ENCODE results near the gene PYGO2. TPM values are rescaled to one million over a fixed set of nuclear protein-coding genes. Genes with fewer than 3 reads are reported as not detected.
"Not testable (repeated sequence)": the region's sequence is repeated elsewhere in the genome, so short reads cannot be mapped to it uniquely, and the experiment has no call there.

Gene PYGO2
- total RNA-seq, 1 donor from 2014 or later, result 18.4 TPM

DNA sequence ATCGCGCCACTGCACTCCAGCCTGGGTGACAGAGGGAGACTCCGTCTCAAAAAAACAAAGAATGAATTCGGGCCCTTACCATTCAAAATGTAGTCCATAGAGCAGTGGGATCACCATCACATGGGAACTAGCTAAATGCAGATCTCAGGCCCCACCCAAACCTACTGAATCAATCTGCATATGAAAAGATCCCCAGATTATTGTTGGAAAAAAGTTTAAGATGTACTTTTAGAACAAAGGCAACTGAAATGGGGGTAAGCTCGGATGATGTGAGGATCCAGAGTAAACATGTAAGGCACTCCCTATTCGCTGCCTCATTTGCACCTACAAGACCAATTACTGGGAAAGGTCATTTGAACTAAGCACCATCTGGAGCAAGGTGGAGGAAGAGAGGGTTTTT is 20.8 kb upstream of the PYGO2 start:
- DNase-seq (ENCODE audit: low read depth), result no peak

DNA sequence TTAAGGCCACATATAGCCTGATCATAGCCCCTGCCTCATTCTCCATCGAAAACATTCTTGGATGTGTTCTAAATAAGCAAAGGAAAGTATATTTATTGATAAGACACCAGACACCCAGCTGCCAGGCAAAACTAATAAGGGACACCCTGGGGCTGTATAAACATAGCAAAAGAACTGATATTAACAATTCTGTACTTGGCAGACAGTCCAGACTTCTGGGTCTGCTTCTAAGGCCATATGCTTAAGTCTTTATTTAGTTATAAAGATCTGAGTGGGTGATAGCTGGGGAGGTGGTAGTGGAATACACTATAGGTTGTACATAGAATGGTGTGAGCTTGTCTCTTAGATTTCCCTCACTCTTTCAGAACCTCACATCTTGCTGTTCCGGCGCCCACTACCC is 16.8 kb upstream of the PYGO2 start:
- no peak for DNase-seq (ENCODE audit: low read depth)

DNA sequence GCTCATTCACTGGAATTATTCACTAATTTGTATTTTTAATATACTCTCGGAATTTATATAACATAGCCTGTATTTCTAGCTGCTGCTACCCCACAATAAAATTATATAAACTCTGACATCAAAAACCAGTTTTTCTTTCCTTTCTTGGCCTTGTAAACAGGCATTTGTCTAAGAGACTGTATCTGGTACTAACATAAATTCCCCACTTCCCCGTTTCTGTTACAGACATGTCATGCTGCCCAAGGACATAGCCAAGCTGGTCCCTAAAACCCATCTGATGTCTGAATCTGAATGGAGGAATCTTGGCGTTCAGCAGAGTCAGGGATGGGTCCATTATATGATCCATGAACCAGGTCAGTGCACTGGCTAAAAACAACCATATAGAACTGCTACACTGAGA is 16.2 kb upstream of the PYGO2 start:
- not testable (repeated sequence) for DNase-seq (ENCODE audit: low read depth)

DNA sequence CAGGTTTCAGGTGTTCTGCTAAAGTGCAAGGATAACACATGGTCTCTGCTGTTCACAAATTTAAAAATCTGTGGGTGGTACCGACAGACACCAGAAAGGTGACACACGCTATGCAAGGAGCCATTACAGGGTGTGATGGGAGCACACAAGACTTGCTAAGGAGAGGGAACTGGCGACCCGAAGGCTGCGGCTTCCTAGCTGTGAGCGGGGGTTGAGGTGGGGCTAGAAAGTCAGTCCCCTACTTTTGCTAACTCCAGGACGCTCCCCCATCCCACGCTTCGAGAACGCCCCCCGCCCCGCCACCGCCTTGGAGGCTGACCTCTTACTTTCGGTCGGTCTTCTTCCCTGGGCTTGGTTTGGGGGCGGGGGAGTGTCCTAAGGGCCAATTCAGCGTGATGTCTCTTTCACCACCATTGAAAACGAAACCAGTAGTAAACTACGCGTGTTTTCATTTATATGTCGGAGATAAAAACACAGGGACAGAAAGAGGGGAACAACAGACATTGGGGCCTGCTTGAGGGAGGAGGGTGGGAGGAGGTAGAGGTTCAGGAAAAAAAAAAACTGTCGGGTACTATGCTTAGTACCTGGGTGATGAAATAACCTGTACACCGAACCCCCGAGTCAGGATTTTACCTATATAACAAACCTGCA is 14.0 kb upstream of the PYGO2 start:
- peak; percentile 46 for DNase-seq (ENCODE audit: low read depth)

DNA sequence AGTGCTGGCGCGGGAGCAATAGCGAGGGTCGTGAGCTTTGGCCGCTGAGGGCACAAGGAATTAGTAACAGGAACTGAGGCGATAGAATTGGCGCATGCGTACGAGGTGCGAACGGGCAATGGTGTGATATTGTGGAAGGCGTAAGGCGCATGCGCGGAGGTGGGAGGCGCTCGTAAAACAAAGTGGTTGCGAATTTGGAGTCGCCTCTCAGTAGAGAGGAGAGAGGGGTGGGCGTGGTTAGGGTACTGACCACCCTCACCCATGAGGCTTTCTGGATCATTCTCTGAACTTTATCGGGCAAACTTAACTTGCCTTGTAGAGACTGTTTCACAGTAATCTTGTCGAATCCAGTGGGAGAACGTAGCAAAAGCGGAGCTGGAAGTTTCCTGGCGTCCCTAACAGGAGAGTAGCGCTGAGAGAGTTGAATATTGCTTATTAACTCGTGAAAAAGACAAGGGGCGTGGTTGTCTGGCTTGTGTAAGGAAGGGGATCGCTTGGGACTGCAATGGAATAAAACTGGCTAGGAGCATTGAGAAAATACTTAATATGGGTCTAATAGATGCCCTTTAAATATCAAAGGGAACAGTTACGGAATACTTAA is 13.3 kb upstream of the PYGO2 start:
- peak; percentile 92 for DNase-seq (ENCODE audit: low read depth)

DNA sequence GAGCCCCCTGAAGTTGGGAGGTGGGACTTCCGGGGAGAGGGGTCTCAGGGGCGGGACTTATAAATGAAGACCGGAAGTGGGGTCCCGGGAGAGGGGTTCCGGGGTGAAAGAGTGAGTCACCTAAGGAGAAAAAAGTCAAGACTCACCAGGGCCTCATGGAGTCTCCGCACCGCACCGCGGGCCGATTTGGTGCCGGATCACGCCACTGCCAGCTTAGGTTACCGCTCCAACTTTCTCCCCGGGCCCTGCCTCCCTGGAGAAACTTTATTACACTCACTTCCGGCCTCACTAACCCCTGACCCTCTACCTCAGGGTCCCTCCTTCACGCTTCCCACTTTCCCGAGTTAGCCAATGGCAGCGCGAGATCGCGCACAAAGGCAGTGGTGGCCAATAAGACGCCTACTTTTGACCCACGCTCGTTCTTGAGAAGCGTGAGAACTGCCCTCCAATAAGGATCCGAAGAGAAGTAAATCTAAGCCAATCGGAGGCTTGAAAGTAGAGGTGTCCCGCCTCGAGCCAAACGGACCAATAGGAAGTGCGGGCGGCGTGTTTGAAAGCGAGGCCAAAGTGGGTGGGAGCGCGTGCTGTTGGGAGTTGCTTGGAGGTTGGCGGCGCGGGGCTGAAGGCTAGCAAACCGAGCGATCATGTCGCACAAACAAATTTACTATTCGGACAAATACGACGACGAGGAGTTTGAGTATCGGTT is 12.7 kb upstream of the PYGO2 start, which contains the start of gene CKS1B:
CKS1B (plus strand) TSS at position 580 of the 706 bp plus-strand sequence; CDS start at position 645, 65 bp downstream.
- peak; percentile 100 for DNase-seq (ENCODE audit: low read depth)

DNA sequence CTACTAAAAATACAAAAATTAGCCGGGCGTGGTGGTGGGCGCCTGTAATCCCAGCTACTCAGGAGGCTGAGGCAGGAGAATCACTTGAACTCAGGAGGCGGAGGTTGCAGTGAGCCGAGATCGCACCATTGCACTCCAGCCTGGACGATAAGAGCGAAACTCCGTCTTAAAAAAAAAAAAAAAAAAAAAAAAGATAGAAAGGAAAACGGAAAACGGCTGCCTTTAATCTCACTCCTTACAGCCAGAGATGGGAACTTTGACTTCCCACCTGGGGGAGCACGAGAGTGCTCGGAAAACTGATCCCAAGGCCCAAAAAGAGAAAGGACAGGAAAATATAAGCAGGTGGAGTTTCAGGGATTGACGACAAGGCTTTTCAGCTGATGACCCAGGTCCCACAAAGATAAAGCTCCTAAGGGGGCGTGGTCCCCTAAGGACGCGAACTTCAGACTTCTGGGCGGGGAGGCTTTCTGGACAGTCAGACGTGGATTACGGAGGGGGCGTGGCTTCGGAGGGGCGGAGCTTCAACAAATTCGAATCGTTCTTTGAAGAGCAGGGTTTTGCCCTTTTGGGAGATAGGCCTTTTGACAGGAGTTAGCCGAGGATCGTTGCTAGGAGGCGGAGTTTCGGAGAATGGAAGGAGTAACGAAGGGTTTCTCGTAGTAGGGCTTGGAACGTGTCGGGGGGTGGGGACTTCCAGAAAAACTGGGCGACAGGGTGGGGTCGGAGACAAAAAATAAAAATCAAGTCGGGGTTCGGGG is 11.9 kb upstream of the PYGO2 start:
- DNase-seq (ENCODE audit: low read depth), result peak; percentile 94

DNA sequence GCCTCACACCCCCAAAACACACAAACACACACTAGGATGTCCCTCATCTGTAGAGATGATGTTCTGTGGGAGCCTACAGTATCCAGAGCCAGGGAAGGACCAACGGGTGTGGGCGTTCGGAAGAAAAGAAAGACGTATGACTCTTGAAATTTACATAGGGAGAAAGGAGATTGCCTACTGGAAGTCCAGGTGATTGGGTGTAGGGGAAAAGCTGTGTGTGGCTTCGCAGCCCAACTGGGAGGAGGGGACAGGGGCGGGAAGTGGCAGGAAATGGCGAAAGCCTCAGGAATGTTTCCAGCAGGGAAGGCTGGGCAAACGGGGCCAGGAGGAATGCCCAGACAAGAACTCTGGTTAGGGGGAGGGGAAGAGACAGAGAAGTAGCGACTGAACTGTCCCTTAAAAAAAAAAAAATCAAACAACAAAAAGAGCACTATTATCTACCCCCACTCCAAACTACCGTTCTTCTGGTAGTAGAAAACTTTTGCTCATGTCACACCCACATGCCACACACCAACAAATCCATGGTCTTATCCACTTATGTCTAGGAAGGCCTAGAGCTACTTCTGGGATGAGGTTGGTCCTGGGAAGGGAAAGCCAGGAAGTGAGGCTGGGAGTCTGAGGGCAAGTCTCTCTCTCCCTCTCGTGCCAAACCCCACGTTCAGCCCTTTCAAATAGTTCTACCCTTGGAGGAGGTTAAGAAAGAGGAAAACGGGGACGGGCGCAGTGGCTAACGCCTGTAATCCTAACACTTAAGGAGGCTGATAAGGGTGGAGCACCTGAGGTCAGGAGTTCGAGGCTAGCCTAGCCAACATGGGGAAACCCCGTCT is 11.1 kb upstream of the PYGO2 start:
- DNase-seq (ENCODE audit: low read depth), result peak; percentile 96

DNA sequence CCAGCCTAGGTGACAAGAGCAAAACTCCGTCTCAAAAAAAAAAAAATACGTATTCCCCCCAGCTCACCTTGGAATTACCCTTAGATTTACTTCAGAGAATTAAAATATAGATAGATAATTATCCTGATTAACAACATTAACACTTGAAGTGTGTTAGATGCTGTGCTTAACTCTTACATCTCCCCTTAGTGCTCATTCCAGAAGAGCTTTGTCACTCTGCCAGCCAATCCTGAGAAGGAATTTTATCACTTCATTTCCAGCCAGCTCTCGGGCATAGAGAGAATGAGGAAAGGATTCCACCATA is 10.6 kb upstream of the PYGO2 start:
- DNase-seq (ENCODE audit: low read depth), result no peak

DNA sequence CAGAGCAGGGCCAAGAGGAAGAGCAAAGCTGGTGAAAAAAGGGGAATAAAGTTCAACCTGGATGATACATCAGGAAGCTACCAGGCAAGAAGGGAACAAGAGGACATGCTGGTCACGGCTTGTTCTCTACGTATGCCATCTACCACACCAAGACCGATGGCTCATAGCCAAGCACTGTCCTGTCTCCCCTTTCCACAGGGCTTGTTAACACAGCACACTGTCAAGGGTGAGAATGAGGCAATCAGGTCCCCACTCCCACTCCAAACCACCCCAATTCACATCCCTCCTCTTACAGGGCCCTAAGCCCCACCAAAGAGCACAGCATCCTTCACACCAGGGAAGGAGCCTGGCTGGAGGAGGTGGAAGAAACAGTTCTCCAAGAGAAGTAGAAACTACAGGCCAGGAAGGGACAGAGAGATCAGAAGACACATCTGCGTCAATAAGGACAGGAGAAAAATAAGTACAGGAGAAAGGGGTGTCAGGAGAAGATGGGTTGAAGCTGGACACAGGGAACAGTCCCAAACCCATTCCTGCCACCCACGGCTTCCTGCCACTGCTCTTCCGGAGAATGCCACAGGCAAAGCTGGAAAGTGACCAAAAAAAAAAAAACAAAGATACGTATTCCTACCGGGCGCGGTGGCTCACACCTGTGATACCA is 9.9 kb upstream of the PYGO2 start:
- DNase-seq (ENCODE audit: low read depth), result peak; percentile 49

DNA sequence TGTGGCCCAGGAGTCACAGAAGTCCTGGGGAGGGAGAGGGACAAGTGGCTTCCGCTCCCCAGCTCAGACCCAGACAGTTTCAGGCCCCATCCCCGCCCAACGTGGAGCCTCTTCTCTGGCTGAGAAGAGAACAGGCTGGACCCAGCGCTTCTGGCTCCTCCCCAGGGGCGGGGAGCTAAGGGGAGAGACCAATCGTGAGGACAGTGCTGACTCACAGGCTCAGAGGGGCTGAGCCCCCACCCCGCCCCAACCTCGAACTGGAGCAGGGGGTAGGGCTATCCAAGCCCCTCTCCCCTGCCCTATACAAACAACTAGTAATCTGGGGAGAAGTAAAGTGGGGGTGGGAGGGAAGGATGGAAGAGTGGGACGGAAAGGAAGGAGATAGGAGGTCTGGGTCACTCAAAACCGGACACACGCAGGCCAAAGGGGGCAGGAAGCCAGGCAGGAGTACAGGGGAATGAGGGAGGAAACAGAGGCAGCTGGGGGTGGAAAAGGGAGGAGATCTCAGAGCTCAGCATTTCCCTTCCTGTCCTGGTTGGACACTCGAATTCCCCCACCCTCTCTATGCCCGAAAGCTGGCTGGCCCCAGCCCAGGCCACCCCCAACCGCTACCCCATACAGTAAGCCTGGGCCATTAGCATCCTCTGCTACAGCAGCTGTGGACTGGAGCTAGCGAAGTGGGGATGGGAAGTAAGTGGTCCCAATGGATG is 9.2 kb upstream of the PYGO2 start, which contains the start of gene SHC1:
SHC1 (minus strand) TSS at position 117 of the 710 bp plus-strand sequence. CDS start 221 bp downstream, outside the sequence.
- DNase-seq (ENCODE audit: low read depth), result peak; percentile 77

DNA sequence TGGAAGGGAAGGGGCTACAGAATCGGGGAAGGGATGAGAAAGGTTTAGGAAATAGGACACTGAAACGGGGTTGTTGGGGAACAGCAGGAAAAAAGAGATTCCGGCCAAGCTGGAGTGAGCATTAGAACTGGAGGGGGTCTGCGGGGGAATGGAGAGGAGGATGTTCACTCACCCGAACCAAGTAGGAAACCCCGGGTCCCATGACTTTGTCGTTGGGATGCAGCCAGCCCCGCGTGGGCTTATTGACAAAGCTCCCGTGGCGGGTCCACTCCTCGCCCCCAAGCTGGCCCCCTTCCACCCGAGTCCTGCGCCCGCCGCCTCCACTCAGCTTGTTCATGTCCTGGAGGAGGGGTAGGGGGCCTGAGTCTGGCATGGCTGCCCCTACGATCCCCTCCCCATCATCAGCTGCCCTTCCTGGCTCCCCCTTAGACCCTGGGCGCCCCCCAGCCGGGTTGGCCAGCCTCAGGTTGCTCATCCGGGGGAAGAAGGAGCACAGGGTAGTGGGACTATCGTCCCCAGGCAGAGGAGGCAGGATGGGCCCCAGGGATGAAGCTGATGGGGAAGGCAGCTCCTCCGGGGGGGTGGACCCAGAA is 8.4 kb upstream of the PYGO2 start:
- no peak for DNase-seq (ENCODE audit: low read depth)

DNA sequence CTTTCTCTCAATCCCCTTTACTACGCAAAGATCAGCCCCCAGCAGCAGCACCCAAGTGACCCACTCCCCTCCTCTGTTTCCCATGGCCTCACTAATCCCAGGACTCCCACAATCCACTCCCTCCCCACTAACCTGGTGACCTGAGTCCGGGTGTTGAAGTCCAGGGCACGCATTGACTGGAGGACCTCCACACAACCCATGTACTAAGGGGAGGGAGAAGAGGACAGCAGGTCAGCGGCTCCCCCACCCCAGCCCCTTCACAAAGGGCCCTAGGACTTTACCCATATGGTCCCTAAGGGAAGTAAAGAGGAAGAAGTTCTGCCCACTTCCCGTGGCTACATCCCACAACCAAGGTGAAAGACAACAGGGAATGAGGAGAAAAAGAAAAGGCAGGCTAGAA is 7.7 kb upstream of the PYGO2 start:
- no peak for DNase-seq (ENCODE audit: low read depth)

DNA sequence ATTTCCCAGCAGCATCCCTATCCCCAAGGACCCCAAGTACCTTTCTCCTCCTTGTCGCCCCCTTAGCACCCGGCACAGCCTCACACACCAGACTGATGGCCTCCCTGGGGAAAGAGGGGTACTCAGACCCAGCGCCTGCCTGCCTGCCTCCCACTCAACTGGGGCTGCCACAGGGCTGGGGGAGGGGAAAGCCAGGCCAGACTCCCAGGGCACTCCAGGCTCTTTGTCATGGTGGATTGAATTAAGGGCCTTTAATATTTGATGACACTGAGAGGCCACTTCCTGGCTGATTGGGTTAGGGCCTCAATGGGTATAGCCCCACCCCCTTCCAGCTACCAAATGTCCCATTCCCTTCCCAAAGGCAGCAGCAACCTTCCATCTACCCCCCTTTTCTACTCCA is 7.1 kb upstream of the PYGO2 start:
- DNase-seq (ENCODE audit: low read depth), result no peak

DNA sequence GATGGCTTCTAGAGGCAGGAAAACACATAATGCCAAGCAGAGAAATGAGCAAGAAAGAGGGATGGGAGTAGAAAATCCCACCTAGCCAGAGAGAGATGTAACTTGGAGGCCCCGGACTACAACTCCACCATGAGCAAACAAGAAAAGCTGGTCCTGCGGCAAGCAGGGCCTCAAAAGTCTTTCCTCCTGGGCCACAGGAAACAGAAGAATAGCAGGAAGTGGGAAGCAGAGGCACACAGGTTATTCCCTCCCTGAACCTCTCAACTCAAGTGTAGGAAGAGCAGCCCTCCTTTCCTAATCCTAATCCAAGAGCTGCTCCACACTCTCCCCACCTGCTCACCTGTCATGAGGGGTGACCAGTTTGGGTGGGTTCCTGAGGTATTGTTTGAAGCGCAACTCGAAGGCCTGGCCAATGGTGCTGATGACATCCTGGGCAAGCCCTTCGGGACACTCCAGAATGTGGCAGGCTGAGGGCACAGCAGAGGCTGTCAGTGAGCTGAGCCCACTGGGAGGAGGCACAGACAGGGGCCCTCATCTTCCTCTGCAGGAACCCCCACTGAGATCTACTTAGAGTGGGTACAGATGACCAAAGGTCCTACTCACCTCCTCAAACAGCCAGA is 5.9 kb upstream of the PYGO2 start:
- no peak for DNase-seq (ENCODE audit: low read depth)

DNA sequence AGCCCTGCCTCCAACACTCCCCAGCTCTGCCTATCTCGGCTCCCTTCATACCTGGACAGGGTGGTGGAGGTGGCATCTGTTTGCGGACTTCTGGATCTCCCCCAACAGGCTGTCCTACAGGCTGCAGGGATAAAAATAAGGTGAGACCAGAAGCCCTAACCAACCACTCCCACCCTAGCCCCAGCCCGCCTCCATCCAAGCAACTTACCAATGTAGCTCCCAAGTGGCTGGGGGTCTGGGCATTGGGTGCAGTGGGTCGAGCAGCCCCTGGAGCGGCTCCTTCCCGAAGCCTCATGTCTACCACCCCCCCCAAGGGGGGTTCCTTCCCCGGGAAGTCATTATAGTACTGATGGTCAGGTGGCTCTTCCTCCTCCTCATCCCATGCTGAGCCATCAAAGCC is 4.5 kb upstream of the PYGO2 start:
- DNase-seq (ENCODE audit: low read depth), result no peak

DNA sequence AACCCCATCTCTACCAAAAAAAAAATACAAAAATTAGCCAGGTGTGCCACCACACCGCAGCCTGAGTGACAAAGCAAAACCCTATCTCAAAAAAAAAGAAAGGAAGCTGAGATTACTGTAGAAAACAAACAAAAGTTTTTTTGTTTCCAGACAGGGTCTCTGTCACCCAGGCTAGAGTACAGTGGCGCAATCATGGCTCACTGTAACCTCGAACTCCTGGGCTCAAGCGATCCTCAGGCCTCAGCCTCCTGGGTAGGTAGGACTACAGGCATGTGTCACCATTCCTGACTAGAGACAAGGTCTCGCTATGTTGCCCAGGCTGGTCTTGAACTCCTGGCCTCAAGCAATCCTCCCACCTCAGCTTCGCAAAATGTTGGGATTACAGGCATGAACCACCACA is 2.8 kb upstream of the PYGO2 start:
- DNase-seq (ENCODE audit: low read depth), result no peak

DNA sequence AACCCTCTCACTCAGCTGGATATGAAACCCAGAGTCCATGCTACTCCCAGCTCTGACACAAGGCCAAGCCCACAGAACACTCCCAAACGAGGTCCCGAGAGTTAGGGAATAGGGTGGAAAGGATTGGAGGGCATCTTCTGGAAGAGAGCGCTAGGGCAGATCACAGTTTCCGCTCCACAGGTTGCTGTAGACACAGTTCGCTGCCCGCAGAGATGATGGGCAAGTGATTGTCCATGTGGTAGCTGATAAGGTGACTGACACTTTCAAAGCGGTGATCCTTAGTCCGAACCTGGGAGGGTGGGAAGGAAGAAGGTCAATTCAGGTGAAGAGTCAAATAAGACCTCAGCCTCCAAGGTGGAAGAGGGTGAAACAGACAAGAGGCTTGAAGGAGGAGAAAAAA is 2.1 kb upstream of the PYGO2 start:
- DNase-seq (ENCODE audit: low read depth), result no peak

DNA sequence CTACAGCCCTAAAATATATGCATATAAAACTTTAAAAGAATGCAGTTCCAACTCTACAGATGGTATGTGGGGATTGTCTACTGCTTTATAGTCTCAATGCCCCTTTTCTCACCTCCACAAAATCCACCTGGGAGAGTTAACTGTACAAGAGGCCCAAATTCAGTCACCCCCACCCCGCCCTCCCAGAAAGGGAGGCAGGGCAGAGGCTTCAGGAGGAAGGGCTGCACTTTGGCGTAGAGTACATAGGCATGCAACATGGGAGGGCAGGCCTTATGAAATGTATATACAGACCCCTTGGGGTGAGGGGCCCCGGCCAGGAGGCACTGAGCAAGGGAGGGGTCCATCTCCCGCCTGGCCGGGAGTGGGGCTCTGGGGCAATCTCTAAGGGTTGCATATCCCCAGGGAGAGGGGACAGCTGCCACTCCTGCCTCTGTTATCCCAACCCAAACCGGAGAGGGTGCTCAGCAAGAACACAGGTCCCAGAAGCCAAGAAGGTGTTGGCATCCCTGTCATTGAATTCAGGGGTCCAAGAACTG is 1.3 kb upstream of the PYGO2 start:
- DNase-seq (ENCODE audit: low read depth), result no peak

Measured in renal cortical epithelial cell (primary cell).